GM12872 (cell line): ENCODE measurements around the gene COQ9.

Experiments
- TF ChIP-seq, protein P1 (sequence below): IDR thresholded peaks from 3 replicates; pipeline ENCODE4 v1.5.1; 2011; ENCODE audit warnings: low read depth, mild to moderate bottlenecking, low read length, moderate library complexity; ENCODE audit not compliant: insufficient read depth

Gene COQ9

GRCh38 chr16:57500578-57501111 lies 53.4 kb downstream of the COQ9 start:
- TF ChIP-seq, protein P1, sequence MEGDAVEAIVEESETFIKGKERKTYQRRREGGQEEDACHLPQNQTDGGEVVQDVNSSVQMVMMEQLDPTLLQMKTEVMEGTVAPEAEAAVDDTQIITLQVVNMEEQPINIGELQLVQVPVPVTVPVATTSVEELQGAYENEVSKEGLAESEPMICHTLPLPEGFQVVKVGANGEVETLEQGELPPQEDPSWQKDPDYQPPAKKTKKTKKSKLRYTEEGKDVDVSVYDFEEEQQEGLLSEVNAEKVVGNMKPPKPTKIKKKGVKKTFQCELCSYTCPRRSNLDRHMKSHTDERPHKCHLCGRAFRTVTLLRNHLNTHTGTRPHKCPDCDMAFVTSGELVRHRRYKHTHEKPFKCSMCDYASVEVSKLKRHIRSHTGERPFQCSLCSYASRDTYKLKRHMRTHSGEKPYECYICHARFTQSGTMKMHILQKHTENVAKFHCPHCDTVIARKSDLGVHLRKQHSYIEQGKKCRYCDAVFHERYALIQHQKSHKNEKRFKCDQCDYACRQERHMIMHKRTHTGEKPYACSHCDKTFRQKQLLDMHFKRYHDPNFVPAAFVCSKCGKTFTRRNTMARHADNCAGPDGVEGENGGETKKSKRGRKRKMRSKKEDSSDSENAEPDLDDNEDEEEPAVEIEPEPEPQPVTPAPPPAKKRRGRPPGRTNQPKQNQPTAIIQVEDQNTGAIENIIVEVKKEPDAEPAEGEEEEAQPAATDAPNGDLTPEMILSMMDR = no peak

GRCh38 chr16:57501492-57501891 lies 54.2 kb downstream of the COQ9 start:
- TF ChIP-seq, protein P1 = no peak

DNA sequence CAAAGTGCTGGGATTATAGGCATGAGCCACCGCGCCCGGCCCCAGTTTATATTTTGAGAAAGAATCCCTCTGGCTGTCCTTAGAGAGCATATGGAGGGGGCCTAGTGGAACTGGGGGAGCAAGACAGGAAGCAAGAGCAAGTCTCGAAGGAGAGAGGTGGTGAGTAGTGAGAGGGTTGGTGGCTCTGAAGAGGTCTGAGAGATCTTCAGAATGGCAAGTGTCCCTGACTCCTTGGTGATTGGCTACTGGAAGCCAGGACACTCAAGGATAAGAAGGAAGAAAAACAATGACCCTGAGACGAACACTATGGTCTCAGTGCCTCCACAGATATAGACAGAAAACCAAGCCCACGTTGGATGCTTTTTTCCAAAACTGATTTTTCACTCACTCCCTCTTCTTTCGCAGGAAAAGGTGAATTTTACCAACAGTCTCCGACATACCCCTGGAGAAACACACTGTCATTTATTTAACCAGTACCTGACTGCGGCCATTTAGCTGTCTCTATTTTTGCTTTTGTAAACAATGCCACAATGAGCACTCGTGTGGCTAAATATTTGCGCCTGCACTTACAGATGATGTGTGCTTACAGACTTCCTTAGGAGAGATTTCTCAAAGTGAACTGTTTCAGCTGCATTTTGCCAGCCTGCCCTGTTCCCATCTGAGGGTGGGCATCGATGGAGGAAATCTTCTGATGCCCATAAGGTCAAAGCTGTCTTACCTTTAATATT lies 54.9 kb downstream of the COQ9 start:
- TF ChIP-seq, protein P1 = no peak

DNA sequence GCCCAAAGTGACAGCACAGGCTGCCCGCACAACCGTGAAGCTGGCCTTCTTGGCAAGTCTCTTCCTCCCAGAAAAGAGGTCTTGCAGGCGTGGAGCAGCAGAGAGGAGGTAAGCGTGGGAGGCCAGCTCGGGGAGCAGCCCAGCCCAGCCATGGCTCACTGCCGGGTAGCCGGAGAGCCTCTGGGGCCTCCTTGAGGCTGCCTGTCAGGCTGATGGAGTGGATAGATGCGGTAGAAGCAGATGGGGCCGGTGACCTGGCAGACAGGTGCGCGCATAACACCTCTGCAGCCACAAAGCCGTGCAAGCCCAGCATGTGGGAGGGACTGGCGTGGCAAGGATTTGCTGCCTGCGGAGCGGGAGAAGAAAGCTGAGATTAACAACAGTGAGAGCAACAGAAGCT lies 56.1 kb downstream of the COQ9 start:
- TF ChIP-seq, protein P1 = no peak

GRCh38 chr16:57504001-57504400 lies 56.7 kb downstream of the COQ9 start:
- TF ChIP-seq, protein P1 = no peak

- TF ChIP-seq, protein P1 = no peak
Observed at GRCh38 chr16:57504491-57504890, 57.2 kb downstream of the COQ9 start.

DNA sequence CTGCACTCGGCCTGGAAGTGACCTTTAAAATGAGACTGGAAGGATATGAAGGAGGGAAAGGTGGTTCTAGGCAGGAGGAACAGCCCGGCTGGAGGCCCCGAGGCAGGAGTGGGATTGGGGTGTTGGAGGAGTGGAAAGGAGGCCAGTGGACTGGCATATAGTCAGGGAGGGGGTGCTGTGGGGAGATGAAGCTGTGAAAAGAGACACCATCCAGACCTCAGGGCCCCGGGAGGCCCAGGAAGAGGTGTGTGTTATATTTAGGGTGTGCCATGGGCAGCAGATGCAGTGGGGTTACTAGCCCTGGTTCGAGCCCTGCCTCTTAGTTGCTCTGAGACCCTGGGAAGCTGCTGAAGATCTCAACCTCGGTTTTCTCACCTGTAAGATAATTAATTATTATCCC lies 57.9 kb downstream of the COQ9 start:
- TF ChIP-seq, protein P1 = no peak
